GM12878 (cell line): Measurements from ENCODE around the gene DYNLL1. TPM values are rescaled to one million over a fixed set of nuclear protein-coding genes. Genes with fewer than 3 reads are reported as not detected.

Source experiments
- ATAC-seq: fragments of 200-7000 bp; cut with Tn5 transposase; 3 replicates; pipeline ENCODE4 v1.9.1; 2020; ENCODE audit warnings: mild to moderate bottlenecking, moderate library complexity
- BruUV-seq: library from RNA; stranded (reverse); fragments of 400-500 nt; replicated peaks from 2 replicates; lab custom pipeline; 2021; lab: Mats Ljungman, UMichigan
- CTCF ChIA-PET: fragments of 300-600 bp; sonication (Branson Sonifier 250); formaldehyde crosslinking; extraction: SDS; loops from one replicate; lab custom pipeline; 2021; ENCODE audit warnings: inconsistent platforms; lab: Yijun Ruan, JAX
- POLR2A ChIA-PET: fragments of 350-600 bp; formaldehyde crosslinking; extraction: SDS; loops from one replicate; lab custom pipeline; 2021; ENCODE audit warnings: inconsistent platforms; lab: Charles Lee
- RAD21 ChIA-PET: fragments of 300-600 bp; sonication (Branson Sonifier 250); formaldehyde crosslinking; loops from one replicate; lab custom pipeline; 2023; ENCODE audit warnings: antibody characterized with exemption; ENCODE audit not compliant: unreplicated experiment; lab: Charles Lee
- SMC1A ChIA-PET: fragments of 300-600 bp; sonication (Branson Sonifier 250); formaldehyde crosslinking; loops from one replicate; lab custom pipeline; 2023; ENCODE audit not compliant: unreplicated experiment, uncharacterized antibody; lab: Charles Lee
- DNase-seq: peaks from one replicate; pipeline ENCODE4 v3.0.0-alpha.2; 2011; ENCODE audit warnings: low read depth, low spot score
- FAIRE-seq: peaks from 3 replicates; lab custom pipeline; 2011; peaks lifted over from hg19 to GRCh38; lab: Jason Lieb, UNC
- H2AFZ ChIP-seq: 2 replicates; pipeline ENCODE4 v1.6.0; 2011; ENCODE audit warnings: low read depth, low read length, control low read depth; ENCODE audit not compliant: control insufficient read depth
- H3K27ac ChIP-seq: 2 replicates; pipeline ENCODE4 v1.5.1; 2011; ENCODE audit warnings: control low read depth; ENCODE audit not compliant: control insufficient read depth, insufficient read depth
- H3K27me3 ChIP-seq, 2 experiments: replicated peaks in 1 of 2; 2 replicates each; pipeline versions ENCODE4 v1.6.0 to v1.6.1; 2011; ENCODE audit warnings: low read length in 1 of 2; ENCODE audit not compliant: control insufficient read depth in 2 of 2, insufficient read depth in 2 of 2
- H3K36me3 ChIP-seq, 2 experiments: 2 replicates each; pipeline ENCODE4 v1.5.1; 2011; ENCODE audit warnings: low read length in 1 of 2; ENCODE audit not compliant: control insufficient read depth in 2 of 2, insufficient read depth in 2 of 2
- H3K4me1 ChIP-seq: 2 replicates; pipeline ENCODE4 v1.6.1; 2011; ENCODE audit warnings: mild to moderate bottlenecking, low read length, moderate library complexity, mixed read lengths; ENCODE audit not compliant: control insufficient read depth, insufficient read depth
- H3K4me2 ChIP-seq: 2 replicates; pipeline ENCODE4 v1.6.0; 2011; ENCODE audit warnings: control low read depth; ENCODE audit not compliant: control insufficient read depth, insufficient read depth
- H3K4me3 ChIP-seq: fragments of 200-600 bp; sonication (generic); 2 replicates; pipeline ENCODE4 v1.5.1; 2016
- H3K79me2 ChIP-seq: 2 replicates; pipeline ENCODE4 v1.6.0; 2011; ENCODE audit warnings: low read length; ENCODE audit not compliant: control insufficient read depth, insufficient read depth
- H3K9ac ChIP-seq: 2 replicates; pipeline ENCODE4 v1.8.0; 2011; ENCODE audit warnings: low read length, control low read depth, mixed read lengths; ENCODE audit not compliant: control insufficient read depth, insufficient read depth
- H3K9me3 ChIP-seq: replicated peaks from 3 replicates; pipeline ENCODE4 v1.5.1; 2011; ENCODE audit warnings: mild to moderate bottlenecking, low read length; ENCODE audit not compliant: control insufficient read depth, insufficient read depth
- H4K20me1 ChIP-seq: 2 replicates; pipeline ENCODE4 v1.6.0; 2011; ENCODE audit not compliant: control insufficient read depth, insufficient read depth
- MLLT1 ChIP-seq: fragments of 450-650 bp; IDR thresholded peaks from 2 replicates; pipeline ENCODE4 v1.6.1; 2016; ENCODE audit warnings: mild to moderate bottlenecking
- SKIL ChIP-seq: fragments of 450-650 bp; IDR thresholded peaks from 2 replicates; pipeline ENCODE4 v1.6.1; 2017; ENCODE audit warnings: mild to moderate bottlenecking, low read depth, inconsistent platforms; ENCODE audit not compliant: poor library complexity, severe bottlenecking
- WRNIP1 ChIP-seq: IDR thresholded peaks from 2 replicates; pipeline ENCODE4 v1.6.1; 2011; ENCODE audit warnings: low read depth, low read length, improper control_type of control experiment, borderline replicate concordance
- WGBS: methylation state at CpG from one replicate; pipeline ENCODE4 v1.1.6; 2016; ENCODE audit warnings: low lambda C conversion rate; ENCODE audit not compliant: insufficient replicate concordance, insufficient coverage; ENCODE audit errors: missing lambda C conversion rate; 5-methylcytosine and 5-hydroxymethylcytosine counted together
- in situ Hi-C: fragments of 300-500 bp; cut with MboI; formaldehyde crosslinking; loops from 9 replicates; pipeline ENCODE4 v1.14.3; 2018; ENCODE audit warnings: mixed read lengths
- intact Hi-C: fragments of 100-400 bp; cut with micrococcal nuclease; formaldehyde crosslinking; loops from one replicate; pipeline ENCODE4 v1.14.2; 2022; ENCODE audit not compliant: unreplicated experiment
- polyA plus RNA-seq, 11 experiments: library from polyadenylated mRNA; depleted of rRNA in 4 of 11; unstranded in 6 of 11; stranded (reverse) in 5 of 11; fragments of >200 nt; fragmentation: Nextera tagmentation in 4 of 11; fragmentation: Illumina TruSeq in 1 of 11; extraction: Ambion mirVana in 4 of 11; extraction: Trizol in 1 of 11; gene quantifications; 1 replicate in 1 of 11; 2 replicates in 10 of 11; pipeline versions ENCODE4 v1.2.1 to v1.2.3, GENCODE V29; 2011 to 2016; ENCODE audit warnings: inconsistent platforms in 2 of 11, missing spikeins in 2 of 11, low read depth in 1 of 11
- total RNA-seq, 4 experiments: library from RNA; depleted of rRNA in 3 of 4; stranded (reverse); fragments of >200 nt in 3 of 4; fragmentation: Illumina TruSeq in 1 of 4; extraction: Trizol in 1 of 4; gene quantifications; 2 replicates each; pipeline versions ENCODE4 v1.2.1 to v1.2.3, GENCODE V29; 2013 to 2021

The DYNLL1 gene
- total and polyA plus RNA-seq, 10 of the 15 experiments (the other 5 are each of a cell fraction or from before 2014, with no cell fraction given), result 239 to 796 (median 379) TPM

- Histone ChIP-seq H3K9me3 (no peaks in the 10 kb centered on the region), H3K4me1 (peaks cover 16% of the 10 kb centered on the region), H3K9ac (peak overlapping the region; percentile 60), H4K20me1 (peaks cover 10% of the 10 kb centered on the region), H3K4me2 (peak overlapping the region; percentile 96), H3K27ac (peak overlapping the region; percentile 80), H3K4me3 (peak overlapping the region; percentile 87), H2AFZ (peak overlapping the region; percentile 97), H3K79me2 (peaks cover 49% of the 10 kb centered on the region), H3K36me3 (peaks cover 0 to 12% of the 10 kb centered on the region in 2 experiments; a peak in 3 of 4 replicates), H3K27me3 (no peaks in the 10 kb centered on the region)
- SMC1A ChIA-PET, result interaction anchor here (1.5 to 2.8 kb wide), 2 partner anchors 26 to 68 kb away, joined by 5 to 10 read pairs; partner anchors contain the start of gene DYNLL1
- WGBS, result 77% methylated on average over 26 of the region's 26 CpGs
- BruUV-seq, result no TSS peak
- ATAC-seq (peak; percentile 36), DNase-seq (no peak), FAIRE-seq (no peak)
- intact Hi-C loops (no loop called here), in situ Hi-C loops (no loop called here)
- POLR2A ChIA-PET, result interaction anchor here (0.5 to 1.2 kb wide), 6 partner anchors 25 to 106 kb away, joined by 3 to 9 read pairs (median 3); partner anchors contain the start of gene DYNLL1
- TF ChIP-seq MLLT1 (peak; percentile 96), SKIL (no peak), WRNIP1 (no peak)
- RAD21 ChIA-PET, result no interaction called here
- CTCF ChIA-PET, result interaction anchor here (0.7 to 5.9 kb wide), 18 partner anchors 14 to 168 kb away, joined by 3 to 39 read pairs (median 3); partner anchors contain the start of genes COQ5, COX6A1, DYNLL1 and POP5
These were observed 25.6 kb upstream of the DYNLL1 start for GRCh38 chr12:120470150-120470784.
